A673 (cell line): ENCODE data around the gene CDKN2D. TPM values are rescaled to one million over a fixed set of nuclear protein-coding genes. Genes with fewer than 3 reads are reported as not detected.
A peak's percentile ranks its signal among the peaks of the same experiment; 100 is the strongest.
"Not testable (repeated sequence)": the region's sequence is repeated elsewhere in the genome, so short reads cannot be mapped to it uniquely, and the experiment has no call there.

Experiments
- BruUV-seq: library from RNA; stranded (reverse); fragments of 400-500 nt; replicated peaks from 2 replicates; lab custom pipeline; 2021; lab: Mats Ljungman, UMichigan
- CTCF ChIA-PET: fragments of 300-600 bp; sonication (Branson Sonifier 250); formaldehyde crosslinking; loops from one replicate; lab custom pipeline; 2022; ENCODE audit warnings: antibody characterized with exemption; lab: Charles Lee
- POLR2A ChIA-PET: fragments of 300-600 bp; sonication (Branson Sonifier 250); formaldehyde crosslinking; loops from one replicate; lab custom pipeline; 2022; ENCODE audit warnings: antibody characterized with exemption; ENCODE audit not compliant: low non-redundant PET; lab: Charles Lee
- DNase-seq: peaks from one replicate; pipeline ENCODE4 v3.0.0-alpha.2; 2015; ENCODE audit warnings: low spot score
- H3K27ac ChIP-seq: fragments of 200-600 bp; sonication (generic); 2 replicates; pipeline ENCODE4 v1.5.1; 2016; ENCODE audit warnings: mixed run types, low read depth, mild to moderate bottlenecking, mixed read lengths, antibody characterized with exemption, low read length; ENCODE audit not compliant: poor library complexity, severe bottlenecking
- H3K27me3 ChIP-seq: fragments of 200-600 bp; sonication (generic); replicated peaks from 2 replicates; pipeline ENCODE4 v1.6.1; 2017; ENCODE audit warnings: mixed run types, low read depth, mild to moderate bottlenecking, mixed read lengths, antibody characterized with exemption, low read length; ENCODE audit not compliant: insufficient read depth, poor library complexity
- H3K36me3 ChIP-seq: fragments of 200-600 bp; sonication (generic); 2 replicates; pipeline ENCODE4 v1.6.1; 2016; ENCODE audit warnings: mixed run types, mild to moderate bottlenecking, mixed read lengths, antibody characterized with exemption, low read length; ENCODE audit not compliant: insufficient read depth, poor library complexity, severe bottlenecking
- H3K4me1 ChIP-seq: fragments of 200-600 bp; sonication (generic); 2 replicates; pipeline ENCODE4 v1.6.1; 2017; ENCODE audit warnings: mixed run types, mild to moderate bottlenecking, mixed read lengths, antibody characterized with exemption, low read length; ENCODE audit not compliant: insufficient read depth, poor library complexity, severe bottlenecking
- H3K4me3 ChIP-seq: fragments of 200-600 bp; sonication (generic); 2 replicates; pipeline ENCODE4 v1.5.1; 2016; ENCODE audit warnings: low read depth, mixed run types, mild to moderate bottlenecking, mixed read lengths, low read length; ENCODE audit not compliant: poor library complexity, severe bottlenecking
- H3K9me3 ChIP-seq: fragments of 200-600 bp; sonication (generic); 2 replicates; pipeline ENCODE4 v1.6.1; 2016; ENCODE audit warnings: mixed run types, low read depth, mild to moderate bottlenecking, mixed read lengths, antibody characterized with exemption, low read length; ENCODE audit not compliant: poor library complexity, severe bottlenecking
- CTCF ChIP-seq: fragments of 300-800, 200-600 bp; sonication (generic); conservative IDR thresholded peaks from 2 replicates; pipeline ENCODE4 v1.5.1; 2017; ENCODE audit warnings: low read depth, mild to moderate bottlenecking, antibody characterized with exemption, low read length, moderate library complexity, mixed read lengths
- EZH2 ChIP-seq: fragments of 200-600 bp; sonication (generic); IDR thresholded peaks from 2 replicates; pipeline ENCODE4 v1.6.1; 2017; ENCODE audit warnings: borderline replicate concordance, low read depth, mild to moderate bottlenecking, mixed read lengths, antibody characterized with exemption, low read length; ENCODE audit not compliant: poor library complexity, severe bottlenecking
- intact Hi-C: fragments of 100-400 bp; cut with micrococcal nuclease; formaldehyde crosslinking; loops from one replicate; pipeline ENCODE4 v1.10.0; 2022; ENCODE audit not compliant: unreplicated experiment
- total RNA-seq: library from RNA; stranded (reverse); gene quantifications from 2 replicates; pipeline ENCODE4 v1.2.3, GENCODE V29; 2021

Gene CDKN2D
- total RNA-seq, 1 experiment from 2014 or later: 14.6 TPM

- no peaks in the 10 kb centered on the region for H3K9me3 ChIP-seq
- H3K27ac ChIP-seq: no peak overlapping the region
- TF ChIP-seq CTCF: no peak
- TF ChIP-seq EZH2: no peak
- no peaks in the 10 kb centered on the region for H3K36me3 ChIP-seq
- H3K4me3 ChIP-seq: no peak overlapping the region
- POLR2A ChIA-PET: no interaction called here
- intact Hi-C loops: no loop called here
- H3K27me3 ChIP-seq: no peaks in the 10 kb centered on the region
- H3K4me1 ChIP-seq: peaks cover 9% of the 10 kb centered on the region
- BruUV-seq: no TSS peak
- CTCF ChIA-PET: no interaction called here
- no peak for DNase-seq
Measured at GRCh38 chr19:10574462-10574861, 5.7 kb upstream of the CDKN2D start.

GRCh38 chr19:10573793-10574192, 5.0 kb upstream of the CDKN2D start:
- H3K4me1 ChIP-seq: peaks cover 11% of the 10 kb centered on the region
- POLR2A ChIA-PET, DNase-seq, CTCF ChIA-PET, H3K27me3 ChIP-seq, H3K9me3 ChIP-seq, H3K4me3 ChIP-seq, H3K36me3 ChIP-seq, H3K27ac ChIP-seq, BruUV-seq: not testable (repeated sequence)
- intact Hi-C loops: loop anchor here (2.0 kb wide), 1 partner anchor 169 kb away; no protein-coding TSS in a partner anchor

- Histone ChIP-seq H3K27me3 (no peaks in the 10 kb centered on the region), H3K9me3 (no peaks in the 10 kb centered on the region), H3K4me3 (peak overlapping the region; percentile 78), H3K4me1 (peaks cover 36% of the 10 kb centered on the region), H3K27ac (peak overlapping the region; percentile 42), H3K36me3 (peaks cover under 1% of the 10 kb centered on the region)
- POLR2A ChIA-PET: no interaction called here
- DNase-seq: peak; percentile 53
- intact Hi-C loops: loop anchor here (5.0 kb wide), 5 partner anchors 66 to 151 kb away; partner anchors contain the start of genes ILF3 and KEAP1
- CTCF ChIA-PET: interaction anchor here (1.1 kb wide), 1 partner anchor 149 kb away, joined by 4 read pairs; the partner anchor contains the start of gene DNM2
- no TSS peak for BruUV-seq
- TF ChIP-seq CTCF: no peak
- no peak for TF ChIP-seq EZH2
Measured at GRCh38 chr19:10568062-10568825, 535 bp downstream of the CDKN2D start.
